ENCODE measurements around the gene SPOCK1. TPM values are rescaled to one million over a fixed set of nuclear protein-coding genes. Genes with fewer than 3 reads are reported as not detected.

SPOCK1 gene
- total RNA-seq, 1 experiment from 2014 or later: 0.27 TPM

DNA sequence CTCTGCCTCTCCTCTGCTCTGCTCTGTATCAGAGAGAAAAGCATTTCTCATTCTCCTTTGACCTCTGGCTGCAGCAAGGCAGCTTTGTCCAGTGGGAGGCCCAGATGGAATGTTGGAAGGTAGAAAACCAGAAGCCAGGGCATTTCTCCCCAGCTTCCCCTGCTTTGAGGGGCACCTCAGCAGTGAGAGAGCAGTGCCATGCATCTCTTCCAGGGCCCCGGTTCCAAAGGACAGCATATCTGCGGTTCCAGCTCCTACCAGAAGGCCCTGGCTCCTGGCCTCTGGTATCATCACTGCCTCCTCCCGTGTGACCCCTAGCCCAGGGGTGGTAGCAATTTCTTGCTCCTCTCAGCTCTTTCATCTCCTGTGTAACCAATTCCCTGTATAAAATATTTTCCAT, 190.8 kb downstream of the SPOCK1 start:
- no peaks in the 10 kb centered on the region for H3K9me3 ChIP-seq (ENCODE audit: control insufficient read depth in 1 of 2, insufficient read depth in 1 of 2, low read depth in 1 of 2, low read length in 2 of 2)
- no peak overlapping the region for H3K4me3 ChIP-seq (replicated peaks in 1 of 2; ENCODE audit: low read depth in 1 of 2, low read length in 2 of 2)
- no peak overlapping the region for H2AFZ ChIP-seq (ENCODE audit: low read depth, low read length, poor library complexity, severe bottlenecking)
- H3K36me3 ChIP-seq (ENCODE audit: control insufficient read depth in 1 of 2, insufficient read depth in 2 of 2, low read length in 2 of 2): no peaks in the 10 kb centered on the region
- peaks cover 2 to 15% of the 10 kb centered on the region in 2 experiments; a peak in 3 of 4 replicates for H3K4me1 ChIP-seq (ENCODE audit: control insufficient read depth in 1 of 2, insufficient read depth in 2 of 2, low read length in 2 of 2)
- DNase-seq (ENCODE audit: low read depth, low spot score): no peak
- RAD21 ChIA-PET (ENCODE audit: low non-redundant PET in 1 of 2, low total read pairs in 2 of 2, uncharacterized antibody in 2 of 2, unreplicated experiment in 2 of 2): no interaction called here
- no peaks in the 10 kb centered on the region for H4K20me1 ChIP-seq (ENCODE audit: insufficient read depth)
- no peak overlapping the region for H3K4me2 ChIP-seq (ENCODE audit: low read length)
- H3K27ac ChIP-seq (ENCODE audit: low read depth, low read length): no peak overlapping the region
- no peak for TF ChIP-seq ELF1 (IDR thresholded peaks at IDR 0.05; ENCODE audit: borderline replicate concordance, low read depth)
- no peak for TF ChIP-seq ZNF274 (IDR thresholded peaks at IDR 0.05; ENCODE audit: low read depth, low read length)
- TF ChIP-seq POLR2A (IDR thresholded peaks at IDR 0.05; ENCODE audit: borderline replicate concordance, extremely low read depth, insufficient read depth, insufficient read length): no peak
- TF ChIP-seq, protein P1, sequence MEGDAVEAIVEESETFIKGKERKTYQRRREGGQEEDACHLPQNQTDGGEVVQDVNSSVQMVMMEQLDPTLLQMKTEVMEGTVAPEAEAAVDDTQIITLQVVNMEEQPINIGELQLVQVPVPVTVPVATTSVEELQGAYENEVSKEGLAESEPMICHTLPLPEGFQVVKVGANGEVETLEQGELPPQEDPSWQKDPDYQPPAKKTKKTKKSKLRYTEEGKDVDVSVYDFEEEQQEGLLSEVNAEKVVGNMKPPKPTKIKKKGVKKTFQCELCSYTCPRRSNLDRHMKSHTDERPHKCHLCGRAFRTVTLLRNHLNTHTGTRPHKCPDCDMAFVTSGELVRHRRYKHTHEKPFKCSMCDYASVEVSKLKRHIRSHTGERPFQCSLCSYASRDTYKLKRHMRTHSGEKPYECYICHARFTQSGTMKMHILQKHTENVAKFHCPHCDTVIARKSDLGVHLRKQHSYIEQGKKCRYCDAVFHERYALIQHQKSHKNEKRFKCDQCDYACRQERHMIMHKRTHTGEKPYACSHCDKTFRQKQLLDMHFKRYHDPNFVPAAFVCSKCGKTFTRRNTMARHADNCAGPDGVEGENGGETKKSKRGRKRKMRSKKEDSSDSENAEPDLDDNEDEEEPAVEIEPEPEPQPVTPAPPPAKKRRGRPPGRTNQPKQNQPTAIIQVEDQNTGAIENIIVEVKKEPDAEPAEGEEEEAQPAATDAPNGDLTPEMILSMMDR (IDR thresholded peaks at IDR 0.05 in 2 of 3, conservative IDR thresholded peaks at IDR 0.05 in 1 of 3; ENCODE audit: borderline replicate concordance in 1 of 3, insufficient read depth in 1 of 3, low read depth in 2 of 3, low read length in 2 of 3): no peak
- no peak for TF ChIP-seq TCF7L2 (IDR thresholded peaks at IDR 0.05; ENCODE audit: borderline replicate concordance, extremely low read depth, insufficient read depth, insufficient read length)
- TF ChIP-seq EZH2phosphoT487 (IDR thresholded peaks at IDR 0.05; ENCODE audit: borderline replicate concordance): no peak
- TF ChIP-seq, protein P2, sequence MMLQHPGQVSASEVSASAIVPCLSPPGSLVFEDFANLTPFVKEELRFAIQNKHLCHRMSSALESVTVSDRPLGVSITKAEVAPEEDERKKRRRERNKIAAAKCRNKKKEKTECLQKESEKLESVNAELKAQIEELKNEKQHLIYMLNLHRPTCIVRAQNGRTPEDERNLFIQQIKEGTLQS (IDR thresholded peaks at IDR 0.05): no peak
- no peak for TF ChIP-seq JUND (IDR thresholded peaks at IDR 0.05)
- no peak for TF ChIP-seq RAD21 (IDR thresholded peaks at IDR 0.05; ENCODE audit: low read depth)
- TF ChIP-seq, protein P3, sequence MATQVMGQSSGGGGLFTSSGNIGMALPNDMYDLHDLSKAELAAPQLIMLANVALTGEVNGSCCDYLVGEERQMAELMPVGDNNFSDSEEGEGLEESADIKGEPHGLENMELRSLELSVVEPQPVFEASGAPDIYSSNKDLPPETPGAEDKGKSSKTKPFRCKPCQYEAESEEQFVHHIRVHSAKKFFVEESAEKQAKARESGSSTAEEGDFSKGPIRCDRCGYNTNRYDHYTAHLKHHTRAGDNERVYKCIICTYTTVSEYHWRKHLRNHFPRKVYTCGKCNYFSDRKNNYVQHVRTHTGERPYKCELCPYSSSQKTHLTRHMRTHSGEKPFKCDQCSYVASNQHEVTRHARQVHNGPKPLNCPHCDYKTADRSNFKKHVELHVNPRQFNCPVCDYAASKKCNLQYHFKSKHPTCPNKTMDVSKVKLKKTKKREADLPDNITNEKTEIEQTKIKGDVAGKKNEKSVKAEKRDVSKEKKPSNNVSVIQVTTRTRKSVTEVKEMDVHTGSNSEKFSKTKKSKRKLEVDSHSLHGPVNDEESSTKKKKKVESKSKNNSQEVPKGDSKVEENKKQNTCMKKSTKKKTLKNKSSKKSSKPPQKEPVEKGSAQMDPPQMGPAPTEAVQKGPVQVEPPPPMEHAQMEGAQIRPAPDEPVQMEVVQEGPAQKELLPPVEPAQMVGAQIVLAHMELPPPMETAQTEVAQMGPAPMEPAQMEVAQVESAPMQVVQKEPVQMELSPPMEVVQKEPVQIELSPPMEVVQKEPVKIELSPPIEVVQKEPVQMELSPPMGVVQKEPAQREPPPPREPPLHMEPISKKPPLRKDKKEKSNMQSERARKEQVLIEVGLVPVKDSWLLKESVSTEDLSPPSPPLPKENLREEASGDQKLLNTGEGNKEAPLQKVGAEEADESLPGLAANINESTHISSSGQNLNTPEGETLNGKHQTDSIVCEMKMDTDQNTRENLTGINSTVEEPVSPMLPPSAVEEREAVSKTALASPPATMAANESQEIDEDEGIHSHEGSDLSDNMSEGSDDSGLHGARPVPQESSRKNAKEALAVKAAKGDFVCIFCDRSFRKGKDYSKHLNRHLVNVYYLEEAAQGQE (IDR thresholded peaks at IDR 0.05; ENCODE audit: low read depth): no peak
- no peaks in the 10 kb centered on the region for H3K79me2 ChIP-seq (ENCODE audit: insufficient read depth, low read length)
- no peak for ATAC-seq
- POLR2A ChIA-PET: no interaction called here
- CTCF ChIA-PET: no interaction called here
- H3K27me3 ChIP-seq (ENCODE audit: insufficient read depth, low read length): peaks cover 4% of the 10 kb centered on the region; the same call in 1 of the 2 replicates
- no peak overlapping the region for H3K9ac ChIP-seq (ENCODE audit: low read length)
- intact Hi-C loops (cut with micrococcal nuclease): no loop called here
- H3K9me2 ChIP-seq (ENCODE audit: insufficient read depth): no peaks in the 10 kb centered on the region
- no TSS peak for BruUV-seq (replicated peaks)

Measured in HCT116 (cell line).